HG03095 (cell line): ENCODE results near the gene NAALADL2.
"Not testable (repeated sequence)": the region's sequence is repeated elsewhere in the genome, so short reads cannot be mapped to it uniquely, and the experiment has no call there.

Experiments
- ATAC-seq: cut with Tn5 transposase; IDR thresholded peaks from one replicate; pipeline ENCODE4 v1.9.1; 2021; ENCODE audit warnings: moderate library complexity; ENCODE audit not compliant: unreplicated experiment

NAALADL2 gene

DNA sequence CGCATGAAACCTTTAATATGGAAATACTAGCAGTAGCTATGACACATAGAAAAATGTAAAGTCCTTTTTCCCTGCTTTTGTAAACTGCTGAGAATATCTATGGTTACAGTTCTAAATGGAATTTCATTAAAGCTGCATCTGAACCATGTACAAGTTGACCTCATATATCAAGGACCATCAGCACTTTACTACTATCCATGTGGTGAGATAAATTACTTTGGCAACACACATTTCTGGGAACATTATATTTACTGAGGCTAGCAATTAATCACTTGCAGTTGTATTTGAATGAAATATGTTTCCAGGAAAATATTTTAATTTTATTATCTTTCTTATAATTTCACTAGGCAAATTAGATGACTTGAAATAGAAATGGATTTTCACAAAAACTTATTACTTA is 545.5 kb downstream of the NAALADL2 start:
- no peak for ATAC-seq

DNA sequence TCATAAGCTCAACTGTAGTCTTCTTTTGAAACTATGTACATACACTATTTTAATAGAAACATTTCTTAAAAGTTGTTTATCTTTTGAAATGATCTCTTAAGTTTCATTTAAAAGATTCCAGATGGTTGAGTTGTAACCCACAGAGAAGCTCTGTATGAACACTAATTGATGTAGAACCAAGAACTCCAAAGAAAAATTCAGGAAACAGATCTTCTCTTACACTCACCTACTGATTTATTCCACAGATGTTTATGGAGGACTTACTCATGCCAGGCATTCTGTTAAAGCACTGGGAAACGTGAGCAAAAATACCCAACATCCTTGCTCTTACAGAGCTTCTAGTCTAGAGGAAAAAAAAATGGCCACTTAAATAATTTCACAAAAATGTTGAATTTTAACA is 551.1 kb downstream of the NAALADL2 start:
- ATAC-seq = no peak

DNA sequence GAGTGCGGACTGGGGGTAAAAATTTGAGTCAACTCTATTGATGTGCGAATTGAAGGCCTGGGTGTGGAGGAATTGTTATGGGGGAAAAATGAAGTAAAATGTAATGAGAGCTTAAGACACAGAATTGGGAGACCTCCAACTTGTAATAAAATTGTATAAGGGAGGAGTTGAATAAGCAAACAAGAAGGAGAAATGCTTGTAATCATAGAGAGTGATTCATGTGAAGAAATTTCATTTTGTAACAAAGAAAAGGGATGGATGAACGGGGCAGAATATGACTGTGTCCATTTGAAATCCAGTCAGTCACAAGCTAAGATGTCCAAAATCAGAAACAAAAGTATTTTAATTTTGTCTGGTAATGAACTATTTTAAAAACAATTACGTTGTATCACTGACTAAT is 552.3 kb downstream of the NAALADL2 start:
- ATAC-seq = no peak

DNA sequence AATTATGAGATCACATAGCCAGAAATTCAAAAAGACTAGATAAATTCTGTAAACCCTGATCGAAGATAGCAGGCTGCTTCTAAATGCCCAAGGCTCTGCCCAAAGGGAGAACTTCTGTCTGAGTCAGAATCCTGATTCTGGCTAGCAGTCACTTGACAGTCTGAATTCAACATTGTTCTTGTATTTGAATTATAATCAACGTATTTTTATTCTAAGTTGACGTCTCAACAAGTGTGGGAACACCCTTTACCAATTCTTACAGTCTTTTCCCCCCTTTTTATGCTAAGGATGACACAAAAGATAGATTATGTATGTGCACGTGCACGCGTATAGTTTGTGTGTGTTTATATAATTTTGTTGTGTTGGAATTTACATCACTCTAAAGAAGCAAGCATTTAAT is 552.8 kb downstream of the NAALADL2 start:
- no peak for ATAC-seq

DNA sequence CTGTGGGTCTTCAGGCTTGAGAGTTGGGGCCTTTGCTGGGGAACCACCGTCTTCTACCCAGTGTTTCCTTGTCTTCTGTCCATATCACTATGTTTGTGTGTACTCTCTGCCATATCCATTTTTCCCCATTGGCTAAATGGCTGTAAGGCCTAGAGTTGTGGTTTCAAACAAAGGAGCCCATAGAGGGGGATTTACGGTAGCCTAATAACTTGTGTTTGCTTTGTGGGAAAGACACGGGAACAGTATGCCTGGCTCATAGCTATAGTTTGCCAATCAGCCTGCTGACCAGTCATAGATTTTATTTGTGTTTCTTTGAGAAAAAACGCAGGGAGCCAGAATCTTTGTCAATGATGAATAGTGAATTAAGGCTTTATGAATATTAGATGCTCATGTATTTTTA is 554.8 kb downstream of the NAALADL2 start:
- no peak for ATAC-seq

DNA sequence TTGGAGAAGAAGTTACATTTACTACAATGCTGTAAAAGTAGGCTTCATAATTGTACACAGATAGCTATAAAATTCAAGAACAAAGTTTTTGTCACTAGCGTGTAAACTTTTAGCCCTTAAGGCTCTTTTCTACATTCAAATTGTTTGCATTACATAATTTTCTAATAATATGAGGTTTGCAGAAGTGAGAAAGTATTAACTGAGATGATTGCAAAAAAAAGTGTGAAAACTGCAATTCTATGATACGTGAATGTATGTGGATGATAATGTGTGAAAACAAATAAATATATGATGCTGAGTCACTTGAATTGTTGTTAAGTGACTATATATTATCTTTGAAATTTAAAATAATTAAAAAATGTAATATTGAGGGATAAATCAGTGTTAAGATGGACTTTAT is 557.5 kb downstream of the NAALADL2 start:
- no peak for ATAC-seq

DNA sequence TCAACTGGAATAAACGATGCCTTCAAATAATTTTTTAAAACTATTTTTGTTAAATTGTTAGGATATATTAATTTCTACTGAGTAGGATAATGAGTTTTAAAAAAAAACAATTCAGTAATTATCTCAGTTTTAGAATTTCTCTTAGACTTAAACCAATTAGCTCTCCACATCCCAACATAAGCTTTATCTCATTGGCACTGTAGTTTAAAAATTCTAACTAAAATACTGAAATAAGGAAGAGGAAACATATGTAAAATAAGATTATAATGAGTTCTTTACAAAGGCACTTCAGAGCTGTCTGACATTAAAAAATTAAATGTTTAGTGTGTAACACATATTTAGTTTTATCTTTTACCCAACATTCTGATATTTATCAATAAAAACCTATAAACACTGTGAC is 558.3 kb downstream of the NAALADL2 start:
- no peak for ATAC-seq

DNA sequence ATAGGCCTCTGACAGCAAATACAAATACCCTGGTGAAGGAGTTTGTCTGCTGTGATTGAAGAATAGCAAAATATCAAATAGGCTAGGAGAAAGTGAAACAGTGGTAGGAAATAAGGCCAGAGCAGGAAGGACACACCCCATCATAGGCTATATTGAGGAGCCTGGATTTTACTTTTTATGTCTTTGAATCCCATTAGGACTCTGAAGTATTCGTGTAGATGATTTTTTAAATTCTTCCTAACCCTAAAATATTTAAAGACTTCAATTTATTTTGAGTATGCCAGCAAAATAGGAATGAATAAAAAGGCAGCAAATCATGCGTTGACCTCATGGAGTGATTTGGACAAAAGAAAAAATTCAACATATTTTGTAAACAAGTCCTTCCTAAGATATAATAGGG is 562.8 kb downstream of the NAALADL2 start:
- no peak for ATAC-seq

DNA sequence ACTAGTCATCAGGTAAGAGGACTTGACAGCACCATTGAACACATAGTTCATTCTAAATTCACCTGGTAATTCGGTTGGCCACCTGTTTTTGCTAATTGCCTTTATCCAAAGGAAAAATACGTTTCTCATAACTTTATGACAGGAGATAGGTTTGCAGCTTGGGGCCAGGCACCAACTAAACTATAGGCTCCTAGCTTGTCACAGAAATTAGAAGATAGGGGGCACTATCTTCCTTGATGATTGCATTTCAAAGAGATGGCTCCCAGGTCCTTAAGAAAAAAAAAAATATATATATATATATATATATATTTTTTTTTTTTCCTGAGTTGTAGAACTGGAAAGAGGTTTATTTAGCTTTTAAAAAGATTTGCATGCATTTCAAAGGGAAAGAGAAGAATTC is 563.6 kb downstream of the NAALADL2 start:
- no peak for ATAC-seq

DNA sequence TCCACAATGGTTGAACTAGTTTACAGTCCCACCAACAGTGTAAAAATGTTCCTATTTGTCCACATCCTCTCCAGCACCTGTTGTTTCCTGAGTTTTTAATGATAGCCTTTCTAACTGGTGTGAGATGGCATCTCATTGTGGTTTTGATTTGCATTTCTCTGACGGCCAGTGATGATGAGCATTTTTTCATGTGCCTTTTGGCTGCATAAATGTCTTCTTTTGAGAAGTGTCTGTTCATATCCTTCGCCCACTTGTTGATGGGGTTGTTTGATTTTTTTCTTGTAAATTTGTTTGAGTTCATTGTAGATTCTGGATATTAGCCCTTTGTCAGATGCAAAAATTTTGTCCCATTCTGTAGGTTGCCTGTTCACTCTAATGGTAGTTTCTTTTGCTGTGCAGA is 564.7 kb downstream of the NAALADL2 start:
- not testable (repeated sequence) for ATAC-seq

DNA sequence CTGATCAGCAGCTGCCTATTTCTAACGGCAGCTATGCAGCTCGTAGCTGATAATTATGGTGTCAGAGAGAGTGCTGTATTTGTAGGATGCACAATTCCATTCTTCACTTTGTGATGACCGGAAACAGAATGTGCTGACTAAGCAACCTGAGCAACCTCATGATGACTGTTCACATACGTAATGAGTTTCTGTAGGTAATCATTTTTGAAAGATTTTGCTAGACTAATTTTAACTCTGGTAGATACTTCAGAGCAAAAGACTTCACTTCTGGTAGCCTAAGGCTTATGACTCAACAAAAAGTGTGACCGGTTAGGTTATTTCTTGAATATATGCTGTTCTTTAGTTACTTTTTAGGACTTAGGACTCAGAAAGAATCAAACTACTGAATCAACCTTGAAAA is 567.7 kb downstream of the NAALADL2 start:
- no peak for ATAC-seq

DNA sequence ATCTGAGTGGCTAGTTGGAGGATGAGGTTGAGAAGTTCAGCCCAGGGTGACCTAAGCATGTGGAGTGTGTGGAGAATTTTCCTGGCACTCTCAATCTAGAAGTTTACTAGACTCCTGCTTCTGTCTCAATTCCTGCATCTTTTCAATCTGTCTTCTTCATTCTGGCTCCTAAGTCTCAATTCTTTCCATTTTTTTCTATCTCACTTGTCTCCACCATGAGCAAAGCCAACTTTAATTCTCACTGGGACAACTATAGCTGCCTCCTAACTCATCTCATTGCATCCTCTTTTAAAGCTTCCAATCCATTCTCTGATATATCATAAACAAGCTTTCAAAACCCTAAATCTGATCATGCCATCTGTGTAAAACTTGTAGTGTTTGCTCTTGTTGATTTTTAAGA is 569.3 kb downstream of the NAALADL2 start:
- no peak for ATAC-seq

DNA sequence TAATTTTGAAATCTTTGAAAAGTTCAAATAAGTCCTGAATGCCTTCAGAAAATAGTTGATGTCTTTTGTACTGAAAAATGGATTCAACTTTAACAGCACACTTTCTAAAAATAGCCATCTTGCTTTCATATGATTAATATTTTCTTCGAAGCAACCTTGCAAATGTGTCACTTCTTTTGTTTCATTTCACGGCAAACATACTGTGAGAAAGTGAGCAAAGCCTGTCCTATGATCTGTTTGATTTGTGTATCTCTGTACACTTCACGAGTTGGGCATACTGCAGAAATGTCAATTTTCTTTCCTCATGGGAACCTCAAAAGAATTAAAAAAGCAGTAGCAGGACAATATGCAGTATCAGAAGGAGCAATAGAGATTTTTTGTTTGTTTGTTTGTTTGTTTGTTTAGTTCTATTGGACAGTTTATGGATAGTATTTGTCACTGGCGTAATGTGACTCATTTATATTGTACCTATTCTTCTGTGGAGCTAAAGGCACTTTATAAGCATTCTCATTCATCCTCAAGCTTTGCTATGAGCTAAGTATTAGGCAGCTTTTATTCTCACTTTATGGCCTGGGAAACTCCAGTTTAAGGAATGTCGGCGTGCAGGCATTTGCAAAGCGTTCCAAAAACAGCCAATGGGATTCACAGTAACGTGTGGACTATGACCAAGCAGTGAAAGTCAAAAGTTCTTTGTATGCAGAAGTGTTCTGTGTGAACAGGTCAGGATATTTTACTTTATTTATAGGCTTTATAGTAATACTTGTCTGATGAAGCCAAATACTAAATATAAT is 572.0 kb downstream of the NAALADL2 start:
- no peak for ATAC-seq

DNA sequence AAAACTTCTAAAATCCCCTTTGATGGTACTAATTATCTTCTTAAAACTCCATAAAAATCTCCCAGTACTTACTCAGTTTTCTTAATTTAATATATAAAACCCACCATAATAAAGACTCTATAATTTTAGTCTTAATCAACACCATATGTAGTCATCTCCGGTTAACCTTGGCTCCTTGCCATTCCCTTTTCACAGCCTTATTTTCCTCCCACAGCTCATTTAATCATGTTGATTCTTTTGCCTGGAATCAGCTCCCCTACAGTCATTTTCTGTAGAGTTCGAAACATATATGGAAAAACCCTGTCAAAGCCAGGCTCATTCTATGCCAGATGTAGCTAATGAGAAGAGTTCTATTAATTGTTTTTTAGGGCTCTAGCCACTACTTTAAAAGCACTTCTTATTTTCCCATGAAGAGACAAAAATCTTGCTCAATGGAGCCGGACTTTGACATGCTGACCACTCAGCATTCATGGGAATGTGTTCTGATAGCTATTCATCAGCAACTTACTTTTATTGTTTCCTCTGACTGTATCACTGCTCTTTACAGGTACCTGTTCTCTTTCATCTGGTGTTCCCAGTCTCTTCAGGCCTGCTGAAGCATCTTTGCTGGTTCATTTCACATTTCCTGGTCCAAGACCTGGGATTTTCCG is 573.4 kb downstream of the NAALADL2 start:
- ATAC-seq = no peak

DNA sequence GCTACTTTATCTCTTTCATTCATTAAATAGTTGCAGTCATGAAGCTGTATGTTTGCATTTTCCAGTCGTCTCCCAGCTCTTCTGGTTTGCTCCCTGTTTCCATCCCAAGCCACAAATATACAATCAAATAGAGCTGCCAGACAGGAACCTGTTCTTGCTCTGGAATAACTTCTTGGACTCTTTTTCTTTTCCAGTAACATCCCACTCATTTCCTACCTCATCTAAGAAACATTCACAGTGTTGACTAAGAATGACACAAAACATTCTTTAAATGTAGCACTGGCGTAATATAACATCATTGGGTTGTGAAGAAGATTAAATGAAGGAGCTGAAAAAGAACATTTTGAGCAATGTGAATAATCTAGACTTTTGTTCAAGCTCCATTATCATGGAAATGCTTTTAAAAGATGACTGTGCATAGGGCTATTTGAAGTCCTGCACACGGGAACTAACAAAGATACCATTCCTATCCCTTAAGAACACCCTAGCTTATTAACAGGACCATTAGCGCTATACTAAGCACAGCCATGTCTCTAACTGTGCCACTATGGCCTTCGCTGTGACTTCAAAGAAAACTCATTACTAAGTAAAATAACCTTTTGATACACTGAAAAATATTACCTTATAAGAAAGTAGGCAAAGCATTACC is 574.0 kb downstream of the NAALADL2 start:
- ATAC-seq = no peak

DNA sequence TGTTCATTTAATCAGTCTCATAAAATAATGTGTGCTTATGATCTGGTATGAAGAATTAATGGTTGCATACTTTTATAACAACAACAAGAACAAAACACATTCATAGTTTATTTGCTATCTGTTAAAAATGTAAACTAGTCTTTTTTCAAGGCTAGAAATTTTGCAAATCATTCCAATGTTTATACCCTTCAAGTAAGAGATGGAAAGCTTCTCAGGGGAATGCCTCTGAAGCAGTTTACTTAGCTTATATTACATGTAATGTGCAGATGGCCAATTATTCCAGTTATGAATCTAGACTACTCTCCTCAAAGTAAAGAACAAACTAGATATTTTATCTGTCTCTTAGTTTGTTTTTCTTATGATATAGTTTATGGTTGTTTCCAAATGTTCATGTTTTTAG is 575.4 kb downstream of the NAALADL2 start:
- ATAC-seq = no peak

DNA sequence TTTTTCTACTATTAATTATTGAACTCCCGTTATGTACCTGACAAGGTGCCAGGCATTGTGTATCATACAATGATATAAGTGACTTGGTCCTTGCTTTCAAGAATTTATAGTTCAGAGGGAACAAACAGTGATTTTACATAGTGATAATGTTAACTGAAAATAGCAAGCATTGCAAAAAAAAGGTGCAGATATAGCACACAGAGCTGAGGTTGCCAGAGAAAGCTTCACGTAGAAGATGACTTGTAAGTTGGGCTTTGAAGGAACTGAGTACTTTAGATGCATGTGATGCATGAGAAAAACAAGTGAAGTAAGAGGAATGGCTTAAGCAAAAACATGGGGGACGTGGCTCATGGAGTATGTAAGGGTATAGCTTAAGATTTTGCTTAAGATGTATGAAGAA is 584.5 kb downstream of the NAALADL2 start:
- ATAC-seq = no peak

DNA sequence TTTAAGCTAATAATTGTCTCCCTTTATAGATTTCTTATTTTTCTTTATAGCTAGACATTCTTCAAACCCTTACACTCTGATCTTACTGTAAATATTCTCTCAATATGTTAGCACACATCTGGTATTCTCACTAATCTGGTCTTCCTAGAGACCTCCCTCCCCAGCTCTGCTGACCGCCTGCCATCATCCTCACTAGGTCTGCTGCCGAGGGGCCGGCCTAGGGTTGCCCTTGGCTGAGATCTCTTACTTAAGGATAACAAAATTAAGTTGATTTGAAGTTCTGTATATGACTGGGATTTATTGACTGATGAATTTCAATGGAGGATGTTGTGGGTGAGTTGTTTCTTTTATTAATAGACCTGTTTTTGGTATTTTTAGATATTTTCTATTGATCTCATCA is 586.6 kb downstream of the NAALADL2 start:
- ATAC-seq = no peak

DNA sequence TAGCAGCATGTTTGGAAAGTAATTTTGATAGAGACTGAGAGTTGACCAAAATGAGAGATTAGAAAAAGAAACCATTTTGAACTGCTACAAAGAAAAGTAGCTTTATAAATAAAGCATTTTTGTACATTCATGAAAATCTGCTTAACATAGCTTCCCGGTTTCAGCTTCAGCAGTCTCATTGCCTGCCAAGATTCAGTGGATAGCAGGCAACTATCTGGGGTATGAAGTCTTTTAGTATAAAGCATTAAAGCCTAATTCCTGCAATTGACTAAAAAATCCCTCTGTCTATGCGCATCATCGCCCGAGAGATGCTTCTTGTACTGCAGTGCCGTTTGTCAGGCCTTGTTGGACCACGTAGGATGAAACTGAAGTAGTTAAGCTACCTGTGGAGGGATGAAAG is 588.4 kb downstream of the NAALADL2 start:
- ATAC-seq = no peak

DNA sequence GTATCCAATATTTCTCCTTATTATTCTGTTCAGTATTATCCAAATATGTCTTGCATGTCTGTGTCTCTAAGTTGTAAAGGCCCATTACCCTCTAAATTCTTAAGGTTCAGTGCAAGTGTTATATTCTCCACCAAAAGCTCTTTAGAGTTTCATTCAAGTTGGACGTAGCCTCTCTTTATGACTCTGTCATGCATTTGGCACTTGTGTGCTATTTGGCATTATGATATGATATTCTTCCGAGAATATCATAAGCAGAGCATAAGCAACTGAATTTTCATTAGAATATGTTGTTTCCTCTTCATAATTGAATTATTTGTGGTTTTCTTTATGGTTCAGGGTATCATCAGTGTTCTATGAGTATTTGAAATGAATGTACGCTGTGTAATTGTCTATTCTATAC is 594.2 kb downstream of the NAALADL2 start:
- ATAC-seq = no peak

DNA sequence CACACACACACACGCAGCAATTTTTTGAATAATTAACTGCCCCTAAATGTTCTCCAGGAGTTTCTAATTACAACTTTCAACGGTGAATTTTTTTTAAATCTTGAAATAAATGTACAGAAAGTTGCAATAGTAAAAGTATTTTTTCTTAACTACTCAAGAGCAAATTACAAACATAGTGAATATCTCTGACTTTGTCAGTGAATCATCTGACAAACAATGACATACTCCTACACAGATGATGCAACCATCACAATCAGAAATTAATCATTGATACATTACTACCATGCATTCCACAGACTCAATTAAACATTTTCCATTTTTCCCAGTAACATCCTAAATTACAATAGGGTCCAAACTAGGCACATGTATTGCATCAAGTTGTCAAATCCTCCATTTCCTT is 597.3 kb downstream of the NAALADL2 start:
- ATAC-seq = no peak

DNA sequence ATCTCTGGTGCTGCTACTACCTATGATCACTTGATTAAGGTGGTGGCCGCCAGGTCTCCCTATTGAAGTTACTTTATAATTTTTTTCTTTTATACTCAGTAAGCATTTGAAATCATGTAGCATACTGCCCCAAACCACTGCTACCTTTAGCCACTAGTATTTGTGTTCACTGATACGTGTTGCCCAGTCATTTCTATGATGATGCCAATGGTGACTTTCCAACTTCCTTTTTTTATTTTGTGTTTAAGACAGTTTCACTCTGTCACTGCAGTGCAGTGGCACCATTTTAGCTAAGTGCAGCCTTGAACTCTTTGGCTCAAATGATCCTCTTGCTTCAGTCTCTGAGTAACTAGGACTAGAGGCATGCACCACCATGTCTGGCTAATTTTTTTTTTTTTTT is 598.2 kb downstream of the NAALADL2 start:
- no peak for ATAC-seq
